HG02938 (cell line): Measurements from ENCODE around the gene DNAJC6.
"Not testable (repeated sequence)": the region's sequence is repeated elsewhere in the genome, so short reads cannot be mapped to it uniquely, and the experiment has no call there.

ENCODE experiments used
- ATAC-seq: cut with Tn5 transposase; IDR thresholded peaks from one replicate; pipeline ENCODE4 v1.9.1; 2021; ENCODE audit warnings: mild to moderate bottlenecking, moderate library complexity; ENCODE audit not compliant: unreplicated experiment

Gene DNAJC6

DNA sequence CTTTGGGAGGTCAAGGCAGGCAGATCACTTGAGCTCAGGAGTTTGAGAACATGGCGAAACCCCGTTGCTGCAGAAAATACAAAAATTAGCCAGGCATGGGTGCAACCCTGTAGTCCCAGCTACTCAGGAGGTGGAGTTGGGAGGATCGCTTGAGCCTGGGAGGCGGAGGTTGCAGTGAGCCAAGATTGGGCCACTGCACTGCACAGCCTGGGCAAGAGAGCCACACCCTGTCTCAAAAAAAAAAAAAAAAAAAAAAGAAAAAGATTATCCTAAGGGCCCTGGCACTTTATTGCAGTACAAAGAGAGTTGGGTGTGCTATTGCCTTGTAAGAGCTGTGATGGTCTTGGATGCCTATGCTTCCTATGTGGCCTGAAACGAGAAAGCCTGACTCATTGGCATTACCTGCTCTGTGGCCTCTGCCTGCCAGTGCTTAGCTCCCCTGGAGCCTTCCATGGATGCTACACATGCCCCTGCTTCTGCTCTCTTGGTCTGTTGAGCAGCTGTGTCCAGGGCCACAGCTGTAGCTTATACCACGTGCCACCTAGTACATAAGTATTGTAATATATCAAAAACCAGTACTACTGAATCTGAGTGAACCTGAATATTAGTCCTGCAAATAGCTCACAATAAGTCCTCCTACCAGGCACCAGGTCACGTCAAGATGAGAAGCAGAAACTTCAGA lies 45.8 kb downstream of the DNAJC6 start:
- no peak for ATAC-seq

DNA sequence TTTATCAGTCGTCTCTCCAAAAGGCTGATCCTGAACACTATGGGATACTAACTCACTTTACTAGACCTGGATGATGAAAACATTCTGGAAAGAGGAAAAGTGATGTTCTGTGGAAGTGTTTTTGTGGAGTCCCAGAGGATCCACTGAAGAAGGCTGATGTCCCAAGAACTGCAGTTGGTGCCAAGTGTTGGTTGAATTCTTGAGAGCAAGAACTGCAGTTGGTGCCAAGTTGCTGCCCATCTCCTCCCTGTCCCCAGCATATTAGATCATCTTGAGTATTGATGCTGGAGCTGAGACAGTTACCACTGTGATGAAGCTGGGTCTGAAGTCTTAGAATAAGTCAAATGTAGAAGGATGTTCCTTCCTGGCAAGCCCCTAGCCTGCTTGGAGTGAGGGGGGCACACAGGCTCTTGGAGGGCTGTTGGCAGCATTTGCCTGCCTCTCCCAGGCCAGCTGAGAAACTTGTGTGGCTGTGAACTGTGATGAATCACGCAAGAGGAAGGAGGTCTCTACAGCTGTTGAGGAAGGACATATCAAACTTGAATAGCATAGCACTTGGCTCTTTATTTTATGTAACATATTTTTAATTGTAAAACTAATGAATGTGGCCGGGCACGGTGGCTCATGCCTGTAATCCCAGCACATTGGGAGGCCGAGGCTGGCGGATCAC lies 48.1 kb downstream of the DNAJC6 start:
- ATAC-seq = no peak

DNA sequence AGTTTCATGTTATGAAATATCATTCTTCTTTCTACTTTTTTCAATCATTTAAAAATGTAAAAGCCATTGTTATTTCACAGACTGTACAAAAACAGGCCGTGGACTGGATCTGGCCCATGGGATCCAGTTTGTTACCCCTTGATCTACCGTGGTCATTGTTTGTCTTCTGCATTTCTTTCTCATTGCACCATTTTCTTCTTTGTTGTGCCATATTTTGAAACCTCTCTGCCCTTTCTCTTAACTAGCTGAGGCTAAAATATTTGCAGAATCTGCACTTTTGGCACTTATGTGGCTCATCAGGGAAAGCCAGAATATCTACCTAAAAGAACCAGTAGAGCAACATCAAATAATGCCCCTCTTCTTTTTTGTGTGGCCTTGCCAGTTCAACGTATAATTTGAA lies 50.5 kb downstream of the DNAJC6 start:
- no peak for ATAC-seq

DNA sequence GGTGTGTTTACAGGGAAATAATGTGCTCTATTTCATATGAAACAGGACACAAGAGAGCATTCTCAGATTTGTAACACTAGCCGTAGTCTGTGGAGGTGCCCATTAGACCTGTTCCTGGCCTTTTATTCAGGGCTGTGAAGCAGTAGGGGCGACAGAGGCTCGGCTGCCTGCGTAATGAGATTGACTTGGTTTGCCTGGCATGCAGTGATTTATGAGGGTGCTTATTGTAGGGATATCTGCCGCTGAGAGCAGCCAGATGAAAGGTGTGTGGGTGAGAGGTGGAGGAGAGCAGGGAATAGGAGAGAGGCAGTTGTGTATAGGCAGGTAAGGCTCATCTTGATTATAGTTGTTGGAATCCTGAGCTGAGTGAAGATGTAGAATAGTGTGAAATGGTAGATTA lies 51.3 kb downstream of the DNAJC6 start:
- no peak for ATAC-seq

DNA sequence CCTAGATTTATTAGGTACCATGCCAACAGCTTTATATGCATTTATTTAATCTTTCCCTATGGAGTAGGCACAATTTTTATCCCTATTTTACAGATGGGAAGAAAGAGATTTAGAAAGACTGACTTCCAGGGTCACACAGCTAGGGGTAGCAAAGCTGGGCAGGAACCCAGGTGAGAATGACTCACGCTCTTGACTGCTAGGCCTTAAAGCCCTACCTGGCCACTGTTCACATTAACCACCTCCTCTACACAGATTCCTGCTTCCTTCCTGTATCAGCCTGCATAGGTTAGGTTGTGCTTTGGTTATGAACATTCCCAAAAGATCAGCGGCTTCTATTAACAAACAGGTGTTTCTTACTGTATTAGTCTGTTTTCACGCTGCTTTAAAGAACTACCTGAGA lies 53.2 kb downstream of the DNAJC6 start:
- no peak for ATAC-seq

DNA sequence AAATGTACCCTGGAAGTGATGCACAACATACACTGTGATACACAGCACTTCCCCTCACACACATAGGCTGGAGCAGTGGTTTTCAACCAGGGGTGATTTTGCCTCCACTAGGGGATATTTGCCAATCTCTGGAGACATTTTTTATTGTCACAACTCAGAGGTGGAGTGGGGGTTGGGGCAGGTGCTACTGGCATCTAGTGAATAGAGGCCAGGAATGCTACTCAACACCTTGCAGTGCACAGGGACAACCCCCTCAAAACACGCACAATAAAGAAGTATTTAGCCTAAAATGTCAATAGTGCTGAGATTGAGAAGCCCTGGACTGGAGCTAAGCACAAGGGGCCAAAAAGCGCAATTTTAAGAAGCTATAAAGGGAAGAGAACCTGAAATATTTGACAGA lies 54.1 kb downstream of the DNAJC6 start:
- ATAC-seq = no peak

DNA sequence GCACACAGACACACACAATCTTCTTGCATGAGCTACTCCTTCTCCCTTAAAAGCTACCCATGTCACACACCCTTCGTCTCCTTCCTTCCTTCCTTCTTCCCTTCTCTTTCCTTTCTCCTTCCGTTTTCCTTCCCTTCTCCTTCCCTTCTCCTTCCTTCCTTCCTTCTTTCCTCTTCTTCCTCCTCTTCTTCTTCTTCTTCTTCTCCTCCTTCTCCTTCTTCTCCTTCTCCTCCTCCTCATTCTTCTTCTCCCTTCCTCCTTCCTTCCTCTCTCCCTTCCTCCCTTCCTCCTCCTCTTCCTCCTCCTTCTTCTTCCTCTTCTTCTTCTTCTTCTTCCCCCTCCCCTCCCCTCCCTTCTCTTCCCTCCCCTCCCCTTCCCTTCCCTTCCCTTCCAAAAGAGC lies 59.1 kb downstream of the DNAJC6 start:
- no peak for ATAC-seq

DNA sequence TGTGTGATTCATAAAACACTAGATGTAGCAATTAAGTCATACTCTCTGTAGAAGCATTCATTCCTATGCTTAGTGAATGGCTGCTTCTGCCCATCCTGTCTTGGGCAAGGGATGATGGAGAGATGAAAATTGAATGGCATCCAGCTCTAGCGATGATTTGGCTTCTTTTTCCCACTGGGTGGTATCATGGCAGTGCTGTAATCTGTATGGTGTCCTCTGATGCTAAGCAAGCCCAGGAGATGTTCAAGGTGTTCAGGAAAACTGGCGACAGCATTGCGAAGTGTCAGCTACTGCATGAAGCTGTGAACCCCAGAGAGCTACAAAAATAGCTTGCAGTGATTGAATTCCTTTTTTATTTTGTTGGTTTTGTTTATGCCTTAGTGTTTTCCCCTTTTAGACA lies 62.2 kb downstream of the DNAJC6 start:
- ATAC-seq = no peak

DNA sequence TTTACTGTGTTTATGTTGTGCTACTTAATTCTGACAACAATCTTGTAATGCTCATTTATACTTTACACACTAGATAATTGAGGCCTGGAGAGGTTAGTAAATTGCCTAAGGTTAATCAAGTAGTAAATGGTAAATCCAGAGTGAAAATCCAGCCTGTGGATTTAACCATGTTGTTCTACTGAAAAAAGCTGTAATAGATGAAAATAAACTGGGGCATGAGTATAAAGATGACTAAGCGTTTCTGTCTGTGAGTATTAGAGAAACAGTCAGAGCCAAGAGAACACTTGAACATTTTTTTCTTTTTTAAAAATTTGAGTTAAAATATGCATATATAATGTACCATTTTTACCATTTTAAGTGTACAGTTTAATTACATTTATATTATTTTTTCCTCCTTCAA lies 63.2 kb downstream of the DNAJC6 start:
- no peak for ATAC-seq

DNA sequence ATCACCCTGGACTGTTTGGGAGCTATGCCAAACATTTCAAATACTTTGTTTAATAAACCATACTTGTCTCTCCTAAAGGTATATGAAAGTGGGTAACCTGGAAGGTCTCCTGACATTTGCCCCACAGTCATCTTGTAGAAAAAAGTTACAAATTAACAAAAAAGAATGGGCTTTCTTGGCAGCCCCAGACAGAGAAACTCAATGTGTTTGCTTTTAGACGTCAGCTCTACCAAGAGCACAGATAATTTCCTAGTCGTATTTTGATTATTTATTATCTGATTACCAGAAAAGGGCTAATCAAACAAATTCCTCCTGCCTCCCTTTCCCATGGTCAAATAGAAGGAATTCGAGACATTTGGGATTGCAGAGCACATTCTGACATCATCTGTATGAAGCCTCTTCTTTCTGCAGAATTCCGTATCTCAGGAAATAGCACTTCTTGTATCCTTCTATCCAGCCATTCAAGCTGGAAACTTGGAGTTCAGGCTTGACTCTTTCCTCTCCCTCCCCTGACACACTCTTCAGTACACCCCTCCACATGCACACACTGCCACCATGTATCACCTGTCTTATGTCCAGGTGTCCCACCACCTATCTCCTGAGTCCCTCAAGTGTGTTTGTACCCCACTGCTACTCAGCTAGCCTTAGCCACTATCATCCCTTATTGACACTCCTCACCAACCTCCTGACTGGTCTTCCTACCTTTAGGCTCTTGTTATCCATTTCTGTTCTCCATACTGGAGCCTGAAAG lies 68.3 kb downstream of the DNAJC6 start:
- ATAC-seq = no peak

DNA sequence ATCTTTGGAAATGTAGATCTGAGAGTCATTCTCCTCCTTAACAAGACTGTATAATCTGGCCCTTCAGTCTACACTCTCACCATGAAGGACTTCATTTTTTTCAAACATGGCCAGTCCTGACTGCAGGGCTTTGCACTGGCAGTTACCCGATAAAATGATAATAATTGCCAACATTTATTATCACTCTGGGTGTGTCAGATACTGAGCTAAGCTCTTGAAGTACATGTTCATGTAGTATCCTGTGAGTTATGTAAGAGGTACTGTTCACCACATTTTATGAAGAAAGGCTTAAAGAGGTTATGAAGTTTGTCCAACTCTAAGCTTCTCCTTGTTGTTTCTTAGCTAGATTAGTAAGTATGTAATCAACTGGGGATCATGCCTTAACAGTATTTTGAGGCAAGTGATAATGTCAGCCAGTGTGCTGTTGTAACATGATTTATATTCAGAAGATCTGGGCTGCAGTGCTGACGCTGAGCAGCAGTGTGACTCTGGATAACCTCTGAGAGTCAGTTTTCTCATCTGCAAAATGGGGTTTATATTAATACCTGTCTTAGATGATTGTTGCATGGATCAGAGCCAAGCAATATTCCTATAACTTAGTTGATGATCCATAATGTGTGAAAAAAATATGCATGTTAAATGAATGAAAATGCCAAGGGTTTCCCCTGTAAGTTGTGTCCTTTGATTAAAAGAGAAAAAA lies 69.1 kb downstream of the DNAJC6 start:
- ATAC-seq = no peak

DNA sequence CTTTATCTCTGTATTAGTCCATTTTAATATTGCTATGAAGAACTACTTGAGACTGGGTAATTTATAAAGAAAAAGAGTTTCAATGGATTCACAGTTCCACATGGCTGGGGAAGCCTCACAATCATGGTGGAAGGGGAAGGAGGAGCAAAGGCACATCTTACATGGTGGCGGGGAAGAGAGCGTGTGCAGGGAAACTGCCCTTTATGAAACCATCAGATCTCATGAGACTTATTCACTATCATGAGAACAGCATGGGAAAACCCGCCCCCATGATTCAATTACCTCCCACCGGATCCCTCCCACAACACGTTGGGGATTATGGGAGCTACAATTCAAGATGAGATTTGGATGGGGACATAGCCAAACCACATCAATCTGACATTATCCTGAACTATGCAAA lies 75.1 kb downstream of the DNAJC6 start:
- not testable (repeated sequence) for ATAC-seq

DNA sequence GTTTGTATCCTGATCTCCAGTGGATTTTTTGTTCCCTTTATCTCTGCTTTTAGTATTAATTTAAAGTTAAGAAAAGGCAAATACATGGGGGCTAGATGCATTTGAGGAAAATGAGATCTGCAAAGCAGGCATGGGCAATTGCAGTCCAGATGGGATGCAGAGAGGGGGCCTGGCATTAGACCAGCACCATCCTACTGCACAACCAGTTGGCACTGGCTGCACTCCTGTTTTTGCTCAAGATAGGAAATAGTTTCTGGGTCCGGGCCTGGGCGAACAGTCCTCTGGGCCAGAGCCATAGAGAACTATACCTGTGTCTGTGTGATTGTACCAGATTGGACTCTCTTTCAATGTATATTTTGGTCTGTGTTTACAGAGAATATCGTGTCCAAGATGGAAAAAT lies 77.1 kb downstream of the DNAJC6 start:
- no peak for ATAC-seq

DNA sequence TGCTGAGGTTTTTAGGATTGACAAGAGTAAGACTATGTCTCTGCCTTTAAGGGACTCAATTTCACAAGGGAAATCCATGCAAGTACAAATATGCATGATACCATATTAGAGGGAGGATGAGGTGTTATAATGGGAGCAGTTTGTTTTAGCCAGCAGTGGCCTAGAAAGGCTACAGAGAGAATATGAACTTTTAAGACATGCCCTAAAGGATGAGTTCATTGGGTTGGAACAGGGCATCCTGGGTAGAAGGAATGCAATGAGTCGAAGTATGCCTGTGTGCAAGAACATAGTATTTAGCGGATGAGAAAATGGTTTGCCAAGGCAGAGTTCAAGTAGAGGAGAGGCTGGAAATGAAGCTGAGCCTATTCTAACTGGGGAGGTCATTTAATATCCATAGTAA lies 78.5 kb downstream of the DNAJC6 start:
- no peak for ATAC-seq

DNA sequence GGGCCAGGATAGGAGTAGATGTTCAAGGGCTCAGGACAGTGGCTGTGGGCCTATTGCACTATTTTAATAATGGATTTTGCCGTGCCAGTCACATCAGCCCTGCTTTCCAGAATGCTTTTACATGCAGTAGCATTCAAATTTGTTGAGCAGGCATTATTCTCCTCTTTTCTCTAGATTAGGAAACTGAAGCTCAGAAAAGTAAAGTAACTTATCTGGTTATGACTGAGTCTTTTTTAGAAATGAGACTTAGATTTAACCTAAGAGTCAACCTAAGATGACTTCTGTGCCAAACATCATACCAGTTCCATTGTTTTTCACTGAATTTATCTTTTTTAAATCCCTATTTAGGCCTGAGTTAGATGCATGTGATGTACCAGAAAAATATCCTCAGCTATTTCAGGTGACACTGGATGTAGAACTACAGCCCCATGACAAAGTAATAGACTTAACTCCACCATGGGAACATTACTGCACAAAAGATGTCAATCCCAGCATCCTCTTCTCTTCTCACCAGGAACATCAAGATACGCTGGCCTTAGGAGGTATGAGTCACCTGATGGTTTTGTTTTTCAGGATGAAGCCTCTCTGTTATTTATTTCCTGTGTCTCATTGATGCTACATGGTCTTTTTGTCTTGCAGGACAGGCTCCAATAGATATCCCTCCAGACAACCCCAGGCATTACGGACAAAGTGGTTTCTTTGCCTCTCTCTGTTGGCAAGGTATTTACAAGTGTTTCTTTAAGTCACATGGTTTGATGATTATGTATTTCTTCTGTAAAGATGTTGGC lies 79.8 kb downstream of the DNAJC6 start:
- ATAC-seq = no peak

DNA sequence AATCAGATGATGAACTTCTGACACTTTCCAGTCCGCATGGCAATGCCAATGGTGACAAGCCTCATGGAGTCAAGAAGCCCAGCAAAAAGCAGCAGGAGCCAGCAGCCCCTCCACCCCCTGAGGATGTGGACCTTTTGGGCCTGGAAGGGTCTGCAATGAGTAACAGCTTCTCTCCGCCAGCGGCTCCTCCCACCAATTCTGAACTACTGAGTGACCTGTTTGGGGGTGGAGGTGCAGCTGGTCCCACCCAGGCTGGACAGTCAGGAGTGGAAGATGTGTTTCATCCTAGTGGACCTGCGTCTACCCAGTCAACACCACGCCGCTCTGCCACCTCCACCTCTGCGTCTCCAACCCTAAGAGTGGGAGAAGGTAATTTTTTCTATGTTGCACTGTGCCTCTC lies 83.2 kb downstream of the DNAJC6 start:
- ATAC-seq = no peak

DNA sequence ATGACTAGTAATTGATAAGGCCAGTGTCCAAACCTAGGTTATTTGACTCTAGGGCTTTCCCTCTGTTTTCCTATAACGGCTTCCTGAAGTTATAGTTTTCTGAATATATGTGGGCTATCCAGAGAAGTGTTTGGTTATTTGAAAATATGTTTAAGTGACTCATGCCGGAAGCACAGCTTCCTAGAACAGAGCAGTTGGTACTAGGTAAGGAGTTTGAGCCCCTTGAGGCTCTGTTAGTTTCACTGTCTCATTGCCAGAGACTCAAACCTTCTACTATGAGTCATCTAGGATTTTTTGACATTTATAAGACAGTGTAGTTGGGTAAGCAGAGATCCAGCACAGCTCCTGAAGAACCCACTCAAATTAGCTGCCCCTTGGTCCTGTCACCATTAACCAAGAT lies 84.0 kb downstream of the DNAJC6 start:
- ATAC-seq = peak; percentile 87

DNA sequence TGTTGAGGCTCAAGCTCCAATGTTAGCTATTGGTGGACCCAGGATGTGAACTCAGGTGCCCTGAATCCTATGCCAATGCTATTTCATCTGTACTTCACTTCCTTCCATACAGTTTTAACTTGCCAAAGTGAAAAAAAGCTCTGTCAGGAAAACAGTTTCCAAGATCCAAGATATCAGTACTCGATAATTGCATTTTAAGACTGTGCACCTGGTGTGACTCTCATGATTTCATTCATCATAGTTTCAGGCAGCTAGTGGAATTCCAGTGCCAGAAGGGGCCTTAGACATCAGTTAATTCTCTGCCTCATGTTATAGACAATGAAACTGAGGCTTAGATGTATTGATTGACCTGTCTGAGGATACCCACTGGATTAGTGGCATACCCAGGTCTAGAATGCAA lies 84.6 kb downstream of the DNAJC6 start:
- ATAC-seq = no peak

DNA sequence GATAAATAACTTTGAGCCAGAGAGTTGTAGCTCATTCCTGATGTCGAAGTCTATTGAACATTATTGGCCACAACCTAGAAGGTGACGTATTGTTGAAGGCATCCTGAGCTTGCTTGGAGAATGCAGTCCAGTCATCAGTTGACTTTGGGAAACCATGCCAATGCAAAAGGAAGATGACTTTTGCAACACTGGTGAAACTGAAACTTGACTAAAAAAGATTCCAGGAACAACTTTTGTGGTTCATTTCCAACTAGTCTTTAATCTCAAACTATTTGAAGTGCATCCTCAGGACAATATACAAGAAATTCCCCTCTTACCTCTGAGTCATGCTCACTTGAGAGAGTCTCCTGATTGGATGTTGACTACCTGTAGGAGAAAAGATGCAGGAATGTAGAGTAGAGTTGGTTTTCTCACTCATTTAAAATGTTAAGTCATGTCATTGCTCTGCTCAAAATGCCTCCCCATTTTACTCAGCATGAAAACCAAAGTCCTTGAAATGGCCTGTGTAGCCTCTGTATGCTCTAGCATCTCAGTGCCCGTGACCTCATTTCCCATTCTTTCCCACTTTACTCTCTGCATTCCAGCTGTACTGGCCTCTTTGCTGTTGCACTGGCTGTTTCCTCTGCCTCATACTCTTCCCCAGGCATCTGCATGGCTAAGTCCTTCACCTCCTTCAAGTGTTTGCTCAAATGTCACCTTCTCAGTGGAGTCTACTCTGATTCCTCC lies 86.7 kb downstream of the DNAJC6 start:
- no peak for ATAC-seq

DNA sequence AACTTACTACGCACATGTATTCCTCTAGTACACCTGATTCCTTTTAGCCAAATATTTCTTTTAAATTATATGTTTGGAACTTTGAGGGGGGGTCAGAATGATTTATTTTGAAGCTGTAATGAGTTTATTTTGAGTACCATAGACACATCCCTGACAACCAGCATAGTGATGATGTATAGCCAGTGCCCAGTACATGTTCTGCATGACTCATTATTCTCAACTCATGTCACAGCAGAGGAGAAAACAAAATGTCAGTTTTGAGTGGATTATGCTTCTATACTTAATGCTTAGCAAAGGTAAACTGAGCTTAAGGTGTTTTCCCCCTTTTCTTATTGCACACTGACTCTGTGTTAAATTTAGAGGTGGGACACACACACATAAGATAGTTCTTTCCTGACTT lies 88.7 kb downstream of the DNAJC6 start:
- ATAC-seq = no peak
